SH-SY5Y (cell line): ENCODE results near the gene ANKFY1.

ENCODE experiments used
- GATA2 ChIP-seq: IDR thresholded peaks from 2 replicates; pipeline ENCODE4 v1.6.1; 2011; ENCODE audit warnings: mild to moderate bottlenecking, low read depth, low read length
- GATA3 ChIP-seq: IDR thresholded peaks from 2 replicates; pipeline ENCODE4 v1.6.1; 2011; ENCODE audit warnings: low read depth, mild to moderate bottlenecking, low read length, moderate library complexity

- TF ChIP-seq GATA3, result no peak
- TF ChIP-seq GATA2, result no peak
Measured at GRCh38 chr17:4309897-4310296, 46.1 kb upstream of the ANKFY1 start.
